Calu3 (cell line): ENCODE measurements around the gene ABHD17B. TPM values are rescaled to one million over a fixed set of nuclear protein-coding genes. Genes with fewer than 3 reads are reported as not detected.

Source experiments
- BruUV-seq: library from RNA; stranded (reverse); fragments of 400-500 nt; replicated peaks from 2 replicates; lab custom pipeline; 2021; lab: Mats Ljungman, UMichigan
- CTCF ChIA-PET: fragments of 300-600 bp; sonication (Branson Sonifier 250); formaldehyde crosslinking; loops from one replicate; lab custom pipeline; 2022; ENCODE audit warnings: antibody characterized with exemption; lab: Charles Lee
- DNase-seq: peaks from one replicate; pipeline ENCODE4 v3.0.0; 2022
- H3K27ac Mint-ChIP-seq: one replicate; pipeline ENCODE4 v1.8.0; 2022; ENCODE audit warnings: mixed read lengths; ENCODE audit not compliant: unreplicated experiment
- H3K27me3 Mint-ChIP-seq: one replicate; pipeline ENCODE4 v1.8.0; 2022; ENCODE audit warnings: mixed read lengths; ENCODE audit not compliant: unreplicated experiment
- H3K36me3 Mint-ChIP-seq: one replicate; pipeline ENCODE4 v1.8.0; 2022; ENCODE audit warnings: mild to moderate bottlenecking, moderate library complexity, mixed read lengths; ENCODE audit not compliant: insufficient read depth, unreplicated experiment
- H3K4me1 Mint-ChIP-seq: one replicate; pipeline ENCODE4 v1.8.0; 2022; ENCODE audit warnings: mild to moderate bottlenecking, low read depth, mixed read lengths; ENCODE audit not compliant: unreplicated experiment
- H3K4me3 Mint-ChIP-seq: one replicate; pipeline ENCODE4 v1.8.0; 2022; ENCODE audit warnings: mild to moderate bottlenecking, low read depth, moderate library complexity, mixed read lengths; ENCODE audit not compliant: unreplicated experiment
- H3K9me3 Mint-ChIP-seq: one replicate; pipeline ENCODE4 v1.8.0; 2022; ENCODE audit warnings: low read depth, mixed read lengths; ENCODE audit not compliant: unreplicated experiment
- CTCF ChIP-seq: fragments of 200-600 bp; IDR thresholded peaks from one replicate; pipeline ENCODE4 v1.8.0; 2022; ENCODE audit warnings: antibody characterized with exemption; ENCODE audit not compliant: unreplicated experiment
- intact Hi-C: fragments of 100-400 bp; cut with micrococcal nuclease; formaldehyde crosslinking; loops from one replicate; pipeline ENCODE4 v1.10.0; 2022; ENCODE audit not compliant: unreplicated experiment
- total RNA-seq: library from RNA; stranded (reverse); gene quantifications from 2 replicates; pipeline ENCODE4 v1.2.3, GENCODE V29; 2022

ABHD17B gene
- total RNA-seq, 1 experiment from 2014 or later: 16.5 TPM

- Mint-ChIP-seq H3K27me3 (no peaks in the 10 kb centered on the region), H3K4me1 (no peaks in the 10 kb centered on the region), H3K27ac (no peak overlapping the region), H3K36me3 (peaks cover 5% of the 10 kb centered on the region), H3K9me3 (peaks cover 7% of the 10 kb centered on the region), H3K4me3 (no peak overlapping the region)
- DNase-seq: no peak
- TF ChIP-seq CTCF: no peak
- BruUV-seq: no TSS peak
- CTCF ChIA-PET: no interaction called here
- intact Hi-C loops: no loop called here
Observed at GRCh38 chr9:71876829-71877228, 34.2 kb downstream of the ABHD17B start.

GRCh38 chr9:71876106-71876505 is 34.9 kb downstream of the ABHD17B start:
- TF ChIP-seq CTCF: no peak
- Mint-ChIP-seq H3K4me3 (no peak overlapping the region), H3K4me1 (no peaks in the 10 kb centered on the region), H3K27ac (no peak overlapping the region), H3K36me3 (no peaks in the 10 kb centered on the region), H3K9me3 (peaks cover 7% of the 10 kb centered on the region), H3K27me3 (no peaks in the 10 kb centered on the region)
- intact Hi-C loops: no loop called here
- CTCF ChIA-PET: no interaction called here
- DNase-seq: no peak
- BruUV-seq: no TSS peak

- no peaks in the 10 kb centered on the region for H3K27me3 Mint-ChIP-seq
- no peaks in the 10 kb centered on the region for H3K4me1 Mint-ChIP-seq
- H3K36me3 Mint-ChIP-seq: no peaks in the 10 kb centered on the region
- H3K27ac Mint-ChIP-seq: no peak overlapping the region
- intact Hi-C loops: no loop called here
- TF ChIP-seq CTCF: no peak
- H3K9me3 Mint-ChIP-seq: peaks cover 7% of the 10 kb centered on the region
- no peak overlapping the region for H3K4me3 Mint-ChIP-seq
- BruUV-seq: no TSS peak
- DNase-seq: no peak
- CTCF ChIA-PET: no interaction called here
Observed at GRCh38 chr9:71875345-71875744, 35.6 kb downstream of the ABHD17B start.

- intact Hi-C loops: no loop called here
- Mint-ChIP-seq H3K36me3 (peaks cover 7% of the 10 kb centered on the region), H3K27ac (no peak overlapping the region), H3K9me3 (no peaks in the 10 kb centered on the region), H3K4me3 (no peak overlapping the region), H3K4me1 (peaks cover 4% of the 10 kb centered on the region), H3K27me3 (no peaks in the 10 kb centered on the region)
- no peak for TF ChIP-seq CTCF
- CTCF ChIA-PET: no interaction called here
- BruUV-seq: no TSS peak
- DNase-seq: no peak
Observed at GRCh38 chr9:71863631-71864030, 47.4 kb downstream of the ABHD17B start.
